ENCODE results near the gene PDIA3. TPM values are rescaled to one million over a fixed set of nuclear protein-coding genes. Genes with fewer than 3 reads are reported as not detected.

PDIA3 gene
- total RNA-seq, 1 experiment from 2014 or later, result 630 TPM

DNA sequence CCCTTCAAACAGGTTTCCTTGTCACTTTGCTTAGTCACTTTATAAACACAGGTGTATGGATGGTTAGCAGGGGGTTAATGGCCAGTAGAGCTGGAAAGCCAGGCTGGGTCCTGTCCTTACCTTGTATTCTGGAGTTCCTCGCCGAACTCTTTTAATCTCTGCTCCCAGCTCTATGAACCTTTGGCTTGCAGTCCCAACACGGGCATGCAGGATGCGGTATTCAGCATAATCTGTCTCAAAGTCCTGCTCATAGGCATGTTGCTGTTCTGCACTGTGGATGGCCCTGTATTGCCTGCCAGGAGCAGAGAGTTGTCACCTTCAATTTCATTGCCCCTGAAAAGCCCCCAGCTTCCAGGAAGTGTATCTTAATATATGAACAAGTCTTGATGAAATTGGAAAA, 27.8 kb downstream of the PDIA3 start:
- no peaks in the 10 kb centered on the region for H3K9me3 Mint-ChIP-seq (ENCODE audit: unreplicated experiment)
- no TSS peak for BruUV-seq (replicated peaks)
- H3K4me1 Mint-ChIP-seq (ENCODE audit: insufficient read depth, unreplicated experiment), result peaks cover 18% of the 10 kb centered on the region
- DNase-seq (ENCODE audit: unreplicated experiment), result no peak
- no peaks in the 10 kb centered on the region for H3K27me3 Mint-ChIP-seq (ENCODE audit: insufficient read depth, unreplicated experiment)
- ChIA-PET CTCF (interaction anchor here (0.8 to 4.5 kb wide), 5 partner anchors 16 to 333 kb away, joined by 3 to 40 read pairs (median 3); partner anchors contain the start of gene SERF2), POLR2A (interaction anchor here (0.8 to 7.9 kb wide), 2 partner anchors 20 to 32 kb away, joined by 3 to 162 read pairs; partner anchors contain the start of genes HYPK, SERF2 and SERINC4)
- TF ChIP-seq, protein P1, sequence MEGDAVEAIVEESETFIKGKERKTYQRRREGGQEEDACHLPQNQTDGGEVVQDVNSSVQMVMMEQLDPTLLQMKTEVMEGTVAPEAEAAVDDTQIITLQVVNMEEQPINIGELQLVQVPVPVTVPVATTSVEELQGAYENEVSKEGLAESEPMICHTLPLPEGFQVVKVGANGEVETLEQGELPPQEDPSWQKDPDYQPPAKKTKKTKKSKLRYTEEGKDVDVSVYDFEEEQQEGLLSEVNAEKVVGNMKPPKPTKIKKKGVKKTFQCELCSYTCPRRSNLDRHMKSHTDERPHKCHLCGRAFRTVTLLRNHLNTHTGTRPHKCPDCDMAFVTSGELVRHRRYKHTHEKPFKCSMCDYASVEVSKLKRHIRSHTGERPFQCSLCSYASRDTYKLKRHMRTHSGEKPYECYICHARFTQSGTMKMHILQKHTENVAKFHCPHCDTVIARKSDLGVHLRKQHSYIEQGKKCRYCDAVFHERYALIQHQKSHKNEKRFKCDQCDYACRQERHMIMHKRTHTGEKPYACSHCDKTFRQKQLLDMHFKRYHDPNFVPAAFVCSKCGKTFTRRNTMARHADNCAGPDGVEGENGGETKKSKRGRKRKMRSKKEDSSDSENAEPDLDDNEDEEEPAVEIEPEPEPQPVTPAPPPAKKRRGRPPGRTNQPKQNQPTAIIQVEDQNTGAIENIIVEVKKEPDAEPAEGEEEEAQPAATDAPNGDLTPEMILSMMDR (IDR thresholded peaks at IDR 0.05; ENCODE audit: unreplicated experiment), result no peak
- H3K27ac Mint-ChIP-seq (ENCODE audit: low read depth, unreplicated experiment), result no peak overlapping the region
- no peak overlapping the region for H3K4me3 Mint-ChIP-seq (ENCODE audit: unreplicated experiment)
- peaks cover 62% of the 10 kb centered on the region for H3K36me3 Mint-ChIP-seq (ENCODE audit: insufficient read depth, unreplicated experiment)
- intact Hi-C loops (cut with micrococcal nuclease), result no loop called here

DNA sequence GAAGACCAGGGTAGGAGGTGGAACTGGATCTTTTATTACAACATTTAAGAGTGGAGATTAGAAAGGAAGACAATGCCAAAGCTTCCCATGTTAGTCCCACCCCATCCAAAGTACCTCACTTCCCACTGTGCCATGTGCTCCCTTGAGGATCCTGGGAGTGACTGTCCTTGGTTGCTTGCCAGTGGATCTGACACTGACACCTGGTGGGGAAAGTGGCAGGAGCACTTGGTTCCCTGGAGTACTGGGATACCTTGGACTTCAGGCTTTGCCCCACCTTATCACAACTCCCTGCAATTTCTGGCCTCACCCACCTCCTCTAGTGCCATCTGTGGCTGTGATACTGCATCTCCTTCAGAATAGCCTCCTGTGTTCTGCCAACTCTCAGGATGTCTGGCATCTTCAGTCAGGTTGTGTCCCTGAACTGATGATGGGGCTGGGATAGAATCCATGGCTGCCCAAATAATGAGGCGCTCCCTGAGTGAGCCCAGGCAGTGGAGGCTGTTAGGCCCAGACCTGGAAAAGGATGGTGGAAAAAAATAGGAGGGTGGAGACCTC, 29.2 kb downstream of the PDIA3 start:
- peak overlapping the region; percentile 67 for H3K27ac Mint-ChIP-seq (ENCODE audit: low read depth, unreplicated experiment)
- no peaks in the 10 kb centered on the region for H3K9me3 Mint-ChIP-seq (ENCODE audit: unreplicated experiment)
- BruUV-seq (replicated peaks), result no TSS peak
- H3K4me3 Mint-ChIP-seq (ENCODE audit: unreplicated experiment), result peak overlapping the region; percentile 85
- no peaks in the 10 kb centered on the region for H3K27me3 Mint-ChIP-seq (ENCODE audit: insufficient read depth, unreplicated experiment)
- POLR2A ChIA-PET, result interaction anchor here (0.8 to 7.9 kb wide), 8 partner anchors 14 to 651 kb away, joined by 3 to 162 read pairs (median 7); partner anchors contain the start of genes HYPK, PDIA3, SERF2 and SERINC4
- CTCF ChIA-PET, result interaction anchor here (0.7 to 4.5 kb wide), 7 partner anchors 9 to 338 kb away, joined by 3 to 40 read pairs (median 6); partner anchors contain the start of gene SERF2
- TF ChIP-seq, protein P1 (IDR thresholded peaks at IDR 0.05; ENCODE audit: unreplicated experiment), result no peak
- intact Hi-C loops (cut with micrococcal nuclease), result no loop called here
- H3K4me1 Mint-ChIP-seq (ENCODE audit: insufficient read depth, unreplicated experiment), result peaks cover 18% of the 10 kb centered on the region
- H3K36me3 Mint-ChIP-seq (ENCODE audit: insufficient read depth, unreplicated experiment), result peaks cover 48% of the 10 kb centered on the region
- DNase-seq (ENCODE audit: unreplicated experiment), result peak; percentile 83

DNA sequence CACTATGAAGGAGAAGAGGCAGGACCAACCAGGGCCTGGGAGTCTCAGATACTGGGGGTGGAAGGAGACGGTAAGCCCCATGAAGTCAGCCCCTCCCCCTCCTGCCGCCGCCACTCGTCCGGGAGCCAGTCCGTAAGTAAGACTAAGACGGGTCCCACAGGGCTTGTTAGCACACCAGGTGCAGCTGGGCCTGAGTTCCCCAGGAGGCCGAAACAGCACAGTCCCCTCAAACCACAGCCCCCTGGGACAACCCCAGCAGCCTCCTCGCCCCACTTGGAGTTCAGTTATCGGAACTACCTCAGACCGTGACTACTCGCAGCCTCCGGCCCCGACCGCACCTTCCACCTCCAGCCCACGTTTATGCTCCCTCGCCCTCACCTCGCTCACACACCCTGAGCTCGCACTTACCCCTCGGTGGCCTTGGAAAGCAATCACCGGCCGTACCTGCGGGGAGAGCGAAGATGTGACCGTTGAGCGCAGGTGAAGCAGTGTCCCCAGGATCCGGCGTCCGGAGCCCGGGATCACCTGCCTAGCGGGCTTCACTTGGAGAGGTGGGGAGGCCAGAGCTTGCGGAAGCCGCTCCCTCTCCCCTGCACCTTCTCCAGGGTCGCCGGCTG, 30.0 kb downstream of the PDIA3 start:
- Mint-ChIP-seq H3K27me3 (ENCODE audit: insufficient read depth, unreplicated experiment) (no peaks in the 10 kb centered on the region), H3K9me3 (ENCODE audit: unreplicated experiment) (no peaks in the 10 kb centered on the region), H3K4me1 (ENCODE audit: insufficient read depth, unreplicated experiment) (peaks cover 18% of the 10 kb centered on the region), H3K36me3 (ENCODE audit: insufficient read depth, unreplicated experiment) (peaks cover 41% of the 10 kb centered on the region), H3K4me3 (ENCODE audit: unreplicated experiment) (peak overlapping the region; percentile 85), H3K27ac (ENCODE audit: low read depth, unreplicated experiment) (peak overlapping the region; percentile 67)
- no TSS peak for BruUV-seq (replicated peaks)
- CTCF ChIA-PET, result interaction anchor here (0.5 to 4.5 kb wide), 8 partner anchors 8 to 49 kb away, joined by 3 to 40 read pairs (median 4); partner anchors contain the start of genes MFAP1 and SERF2
- intact Hi-C loops (cut with micrococcal nuclease), result no loop called here
- POLR2A ChIA-PET, result interaction anchor here (0.8 to 7.9 kb wide), 13 partner anchors 10 to 651 kb away, joined by 3 to 162 read pairs (median 8); partner anchors contain the start of genes HYPK, MFAP1, PDIA3 and SERF2
- no peak for DNase-seq (ENCODE audit: unreplicated experiment)
- TF ChIP-seq, protein P1 (IDR thresholded peaks at IDR 0.05; ENCODE audit: unreplicated experiment), result no peak

DNA sequence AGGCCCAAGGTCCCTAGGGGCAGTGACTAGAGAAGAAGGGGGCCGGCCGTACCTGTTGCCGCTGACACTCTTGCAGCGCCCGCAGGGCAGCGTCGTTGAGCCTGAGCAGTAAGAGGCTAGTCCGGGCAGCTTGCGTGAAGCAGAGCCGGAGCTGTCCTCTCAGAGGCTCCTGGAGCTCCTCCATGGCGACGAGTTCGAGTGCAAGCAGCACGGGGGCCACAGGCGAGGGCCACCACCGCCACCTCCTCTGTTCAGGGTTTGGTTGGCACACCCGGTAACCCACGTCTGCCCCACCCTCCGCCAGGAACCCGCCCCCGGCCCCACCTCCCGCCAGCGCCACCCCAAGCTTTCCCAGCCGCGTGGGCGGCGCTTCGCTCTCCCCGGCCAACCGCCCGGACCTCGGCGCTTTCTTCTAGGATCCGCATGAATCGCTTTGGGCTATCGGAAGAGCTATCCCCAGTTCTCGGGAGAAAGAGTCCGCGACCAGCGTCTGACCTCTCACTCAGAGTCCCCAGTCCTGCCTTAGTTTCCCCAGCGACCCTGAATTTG, 30.6 kb downstream of the PDIA3 start, which contains the start of gene ELL3:
Gene ELL3, minus strand, starts transcription at position 249 of the 549 bp plus-strand sequence. Its CDS starts 65 bp downstream, at position 184.
- ChIA-PET CTCF (interaction anchor here (0.5 to 4.5 kb wide), 10 partner anchors 10 to 317 kb away, joined by 3 to 40 read pairs (median 4); partner anchors contain the start of genes MFAP1 and SERF2), POLR2A (interaction anchor here (1.0 to 7.9 kb wide), 14 partner anchors 9 to 336 kb away, joined by 3 to 162 read pairs (median 8); partner anchors contain the start of genes HYPK, MFAP1, PDIA3 and SERF2)
- Mint-ChIP-seq H3K36me3 (ENCODE audit: insufficient read depth, unreplicated experiment) (peaks cover 35% of the 10 kb centered on the region), H3K4me1 (ENCODE audit: insufficient read depth, unreplicated experiment) (peaks cover 15% of the 10 kb centered on the region), H3K9me3 (ENCODE audit: unreplicated experiment) (no peaks in the 10 kb centered on the region), H3K4me3 (ENCODE audit: unreplicated experiment) (peak within 1 kb of the TSS; percentile 85), H3K27me3 (ENCODE audit: insufficient read depth, unreplicated experiment) (no peaks in the 10 kb centered on the region), H3K27ac (ENCODE audit: low read depth, unreplicated experiment) (peak within 1 kb of the TSS; percentile 89)
- intact Hi-C loops (cut with micrococcal nuclease), result loop anchor here (1.0 kb wide), 1 partner anchor 335 kb away; no protein-coding TSS in a partner anchor
- TF ChIP-seq, protein P1 (IDR thresholded peaks at IDR 0.05; ENCODE audit: unreplicated experiment), result no peak
- DNase-seq (ENCODE audit: unreplicated experiment), result peak; percentile 88
- no TSS peak for BruUV-seq (replicated peaks)

All from MCF 10A (cell line).